HepG2 (cell line): Measurements from ENCODE around the gene CTF1. TPM values are rescaled to one million over a fixed set of nuclear protein-coding genes. Genes with fewer than 3 reads are reported as not detected.

ENCODE experiments used
- ATF2 ChIP-seq: sonication (generic); formaldehyde crosslinking; IDR thresholded peaks from 2 replicates; pipeline ENCODE4 v1.4.0; 2020; ENCODE audit warnings: missing genetic modification reagents
- CENPT ChIP-seq: sonication (generic); formaldehyde crosslinking; IDR thresholded peaks from 2 replicates; pipeline ENCODE4 v1.8.0; 2022; ENCODE audit warnings: low read depth, mild to moderate bottlenecking, moderate library complexity, missing genetic modification reagents
- MTA3 ChIP-seq: sonication (generic); formaldehyde crosslinking; IDR thresholded peaks from 2 replicates; pipeline ENCODE4 v1.4.0; 2020; ENCODE audit warnings: missing genetic modification reagents
- YEATS4 ChIP-seq: sonication (generic); formaldehyde crosslinking; IDR thresholded peaks from 2 replicates; pipeline ENCODE4 v1.4.0; 2020; ENCODE audit warnings: missing genetic modification reagents, borderline replicate concordance
- ZEB1 ChIP-seq: IDR thresholded peaks from 2 replicates; pipeline ENCODE4 v1.6.1; 2012; ENCODE audit warnings: mild to moderate bottlenecking, low read depth, inconsistent platforms; ENCODE audit not compliant: insufficient replicate concordance
- ZNF281 ChIP-seq: sonication (generic); formaldehyde crosslinking; IDR thresholded peaks from 2 replicates; pipeline ENCODE4 v1.4.0; 2020; ENCODE audit warnings: missing genetic modification reagents, borderline replicate concordance
- ZNF512 ChIP-seq: sonication (generic); formaldehyde crosslinking; IDR thresholded peaks from 2 replicates; pipeline ENCODE4 v1.4.0; 2020; ENCODE audit warnings: mild to moderate bottlenecking, missing genetic modification reagents
- ZNF570 ChIP-seq: sonication (generic); formaldehyde crosslinking; IDR thresholded peaks from 2 replicates; pipeline ENCODE4 v1.4.0; 2020; ENCODE audit warnings: mild to moderate bottlenecking, missing genetic modification reagents, borderline replicate concordance
- ZNF619 ChIP-seq: sonication (generic); formaldehyde crosslinking; IDR thresholded peaks from 2 replicates; pipeline ENCODE4 v1.4.0; 2020; ENCODE audit warnings: mild to moderate bottlenecking, missing genetic modification reagents
- ZNF768 ChIP-seq: sonication (generic); formaldehyde crosslinking; IDR thresholded peaks from 2 replicates; pipeline ENCODE4 v1.4.0; 2020; ENCODE audit warnings: missing genetic modification reagents
- polyA plus RNA-seq, 8 experiments: library from polyadenylated mRNA; depleted of rRNA in 3 of 8; stranded (reverse) in 7 of 8; unstranded in 1 of 8; fragments of >200 nt; fragmentation: Illumina TruSeq in 4 of 8; extraction: Trizol in 4 of 8; gene quantifications; 2 replicates each; pipeline versions ENCODE4 v1.2.1 to v1.2.3, GENCODE V29; 2011 to 2016; ENCODE audit warnings: low read depth in 4 of 8, missing spikeins in 1 of 8, mixed read lengths in 1 of 8; ENCODE audit not compliant: insufficient read depth in 1 of 8
- total RNA-seq, 5 experiments: library from RNA; depleted of rRNA; stranded (reverse); fragments of >200 nt; fragmentation: Illumina TruSeq; extraction: Trizol; gene quantifications; 2 replicates each; pipeline ENCODE4 v1.2.3, GENCODE V29; 2016; ENCODE audit warnings: low read depth in 1 of 5
- TF ChIP-seq, protein P1 (sequence below): sonication (generic); formaldehyde crosslinking; IDR thresholded peaks from 2 replicates; pipeline ENCODE4 v1.5.1; 2020; ENCODE audit warnings: missing genetic modification reagents, mild to moderate bottlenecking, borderline replicate concordance

Gene CTF1
- total and polyA plus RNA-seq, 2 of the 13 experiments (the other 11 are each of a cell fraction or from before 2014, with no cell fraction given): 0.13 to 1.8 TPM

DNA sequence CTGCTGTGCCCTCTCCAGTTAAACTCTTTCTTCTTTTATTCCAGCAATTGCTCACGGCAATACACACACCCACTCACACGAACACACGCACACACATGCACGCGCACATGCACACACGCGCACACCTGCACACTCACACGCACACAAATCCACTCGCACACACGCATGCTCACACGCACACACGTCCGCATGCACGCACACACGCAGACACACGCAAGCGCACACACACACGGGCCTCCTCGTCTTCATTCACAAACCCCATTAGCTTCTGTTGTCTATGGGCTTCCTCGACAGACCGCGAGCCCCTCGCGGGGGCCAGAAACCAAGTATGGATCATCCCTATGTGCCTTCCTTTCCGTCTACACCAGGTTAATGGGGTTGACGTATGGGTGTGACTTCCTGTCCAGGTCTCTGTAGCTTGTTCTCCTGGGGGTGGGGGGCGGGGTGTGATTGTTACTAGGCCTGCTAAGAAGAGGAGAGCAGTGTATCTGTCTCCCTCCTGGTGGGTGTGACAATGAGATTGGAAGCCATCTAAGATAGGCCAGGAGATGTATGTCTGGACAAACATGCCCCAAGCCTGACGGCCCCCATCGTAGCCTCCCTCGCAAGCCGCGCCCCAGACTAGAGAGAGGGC lies 670 bp upstream of the CTF1 start (continued):
- TF ChIP-seq, protein P1, sequence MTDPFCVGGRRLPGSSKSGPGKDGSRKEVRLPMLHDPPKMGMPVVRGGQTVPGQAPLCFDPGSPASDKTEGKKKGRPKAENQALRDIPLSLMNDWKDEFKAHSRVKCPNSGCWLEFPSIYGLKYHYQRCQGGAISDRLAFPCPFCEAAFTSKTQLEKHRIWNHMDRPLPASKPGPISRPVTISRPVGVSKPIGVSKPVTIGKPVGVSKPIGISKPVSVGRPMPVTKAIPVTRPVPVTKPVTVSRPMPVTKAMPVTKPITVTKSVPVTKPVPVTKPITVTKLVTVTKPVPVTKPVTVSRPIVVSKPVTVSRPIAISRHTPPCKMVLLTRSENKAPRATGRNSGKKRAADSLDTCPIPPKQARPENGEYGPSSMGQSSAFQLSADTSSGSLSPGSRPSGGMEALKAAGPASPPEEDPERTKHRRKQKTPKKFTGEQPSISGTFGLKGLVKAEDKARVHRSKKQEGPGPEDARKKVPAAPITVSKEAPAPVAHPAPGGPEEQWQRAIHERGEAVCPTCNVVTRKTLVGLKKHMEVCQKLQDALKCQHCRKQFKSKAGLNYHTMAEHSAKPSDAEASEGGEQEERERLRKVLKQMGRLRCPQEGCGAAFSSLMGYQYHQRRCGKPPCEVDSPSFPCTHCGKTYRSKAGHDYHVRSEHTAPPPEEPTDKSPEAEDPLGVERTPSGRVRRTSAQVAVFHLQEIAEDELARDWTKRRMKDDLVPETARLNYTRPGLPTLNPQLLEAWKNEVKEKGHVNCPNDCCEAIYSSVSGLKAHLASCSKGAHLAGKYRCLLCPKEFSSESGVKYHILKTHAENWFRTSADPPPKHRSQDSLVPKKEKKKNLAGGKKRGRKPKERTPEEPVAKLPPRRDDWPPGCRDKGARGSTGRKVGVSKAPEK (CRISPR knock-in tag): 0 out of 2 replicates have a peak, but pooled peaks have one; percentile 81
- TF ChIP-seq ZNF768 (CRISPR knock-in tag) (no peak), MTA3 (CRISPR knock-in tag) (no peak), ZNF619 (CRISPR knock-in tag) (no peak), ZEB1 (no peak), YEATS4 (CRISPR knock-in tag) (no peak), ZNF281 (CRISPR knock-in tag) (0 out of 2 replicates have a peak, but pooled peaks have one; percentile 60), CENPT (CRISPR knock-in tag) (no peak), ZNF570 (CRISPR knock-in tag) (no peak), ZNF512 (CRISPR knock-in tag) (no peak), ATF2 (CRISPR knock-in tag) (no peak)
